ENCODE measurements around the gene CKM. TPM values are rescaled to one million over a fixed set of nuclear protein-coding genes. Genes with fewer than 3 reads are reported as not detected.
"Not testable (repeated sequence)": the region's sequence is repeated elsewhere in the genome, so short reads cannot be mapped to it uniquely, and the experiment has no call there.

CKM gene
- total RNA-seq, 2 donors from 2014 or later, result 2.7 to 3.7 TPM

- Mint-ChIP-seq H3K4me1 (peaks cover 11% of the 10 kb centered on the region), H3K27ac (no peak overlapping the region), H3K36me3 (ENCODE audit: low read depth) (no peaks in the 10 kb centered on the region), H3K27me3 (ENCODE audit: insufficient read depth) (peaks cover 32% of the 10 kb centered on the region), H3K9me3 (no peaks in the 10 kb centered on the region), H3K4me3 (no peak overlapping the region)
- TF ChIP-seq CTCF (conservative IDR thresholded peaks at IDR 0.05), result no peak
- 93 to 97% methylated on average over 4 to 12 of the region's 12 CpGs for WGBS, 2 experiments (ENCODE audit: insufficient coverage in 1 of 2, insufficient read length in 1 of 2)
- Histone ChIP-seq H3K4me1 (ENCODE audit: control insufficient read depth, insufficient read depth, low read length) (peaks cover 9% of the 10 kb centered on the region), H3K36me3 (ENCODE audit: control insufficient read depth, insufficient read depth, low read length) (no peaks in the 10 kb centered on the region), H3K9ac (ENCODE audit: extremely low read depth, low read length, poor library complexity, severe bottlenecking) (no peak overlapping the region), H3K27me3 (ENCODE audit: control insufficient read depth, insufficient read depth, low read length, poor library complexity, severe bottlenecking) (peaks cover 13% of the 10 kb centered on the region), H3K27ac (ENCODE audit: low read depth, low read length) (no peak overlapping the region), H3K9me3 (ENCODE audit: control insufficient read depth, low read length) (no peaks in the 10 kb centered on the region), H3K4me3 (ENCODE audit: low read length) (no peak overlapping the region)
- DNase-seq, result no peak
Observed at GRCh38 chr19:45320997-45321775, 1.5 kb downstream of the CKM start.

GRCh38 chr19:45315304-45315703 is 7.4 kb downstream of the CKM start:
- no peaks in the 10 kb centered on the region for H3K36me3 Mint-ChIP-seq (ENCODE audit: low read depth)
- H3K27ac Mint-ChIP-seq, result no peak overlapping the region
- H3K4me3 Mint-ChIP-seq, result no peak overlapping the region
- Histone ChIP-seq H3K27me3 (ENCODE audit: control insufficient read depth, insufficient read depth, low read length, poor library complexity, severe bottlenecking) (peaks cover 42% of the 10 kb centered on the region), H3K4me1 (ENCODE audit: control insufficient read depth, insufficient read depth, low read length) (no peaks in the 10 kb centered on the region), H3K27ac (ENCODE audit: low read depth, low read length) (no peak overlapping the region), H3K4me3 (ENCODE audit: low read length) (no peak overlapping the region), H3K9ac (ENCODE audit: extremely low read depth, low read length, poor library complexity, severe bottlenecking) (no peak overlapping the region), H3K9me3 (ENCODE audit: control insufficient read depth, low read length) (no peaks in the 10 kb centered on the region), H3K36me3 (ENCODE audit: control insufficient read depth, insufficient read depth, low read length) (no peaks in the 10 kb centered on the region)
- DNase-seq, result no peak
- 84% methylated on average over 14 to 21 of the region's 21 CpGs for WGBS, 2 experiments (ENCODE audit: insufficient coverage in 1 of 2, insufficient read length in 1 of 2)
- no peak for TF ChIP-seq CTCF (conservative IDR thresholded peaks at IDR 0.05)
- H3K27me3 Mint-ChIP-seq (ENCODE audit: insufficient read depth), result peaks cover 51% of the 10 kb centered on the region
- H3K9me3 Mint-ChIP-seq, result no peaks in the 10 kb centered on the region
- no peaks in the 10 kb centered on the region for H3K4me1 Mint-ChIP-seq

- 80 to 82% methylated on average over 7 to 8 of the region's 8 CpGs for WGBS, 2 experiments (ENCODE audit: insufficient coverage in 1 of 2, insufficient read length in 1 of 2)
- Mint-ChIP-seq H3K36me3 (ENCODE audit: low read depth) (no peaks in the 10 kb centered on the region), H3K4me1 (no peaks in the 10 kb centered on the region), H3K9me3 (no peaks in the 10 kb centered on the region), H3K27me3 (ENCODE audit: insufficient read depth) (peaks cover 51% of the 10 kb centered on the region), H3K27ac (no peak overlapping the region), H3K4me3 (no peak overlapping the region)
- Histone ChIP-seq H3K9ac (ENCODE audit: extremely low read depth, low read length, poor library complexity, severe bottlenecking) (no peak overlapping the region), H3K9me3 (ENCODE audit: control insufficient read depth, low read length) (no peaks in the 10 kb centered on the region), H3K27me3 (ENCODE audit: control insufficient read depth, insufficient read depth, low read length, poor library complexity, severe bottlenecking) (peaks cover 42% of the 10 kb centered on the region), H3K4me1 (ENCODE audit: control insufficient read depth, insufficient read depth, low read length) (no peaks in the 10 kb centered on the region), H3K36me3 (ENCODE audit: control insufficient read depth, insufficient read depth, low read length) (no peaks in the 10 kb centered on the region), H3K4me3 (ENCODE audit: low read length) (no peak overlapping the region), H3K27ac (ENCODE audit: low read depth, low read length) (no peak overlapping the region)
- TF ChIP-seq CTCF (conservative IDR thresholded peaks at IDR 0.05), result no peak
- no peak for DNase-seq
Observed at GRCh38 chr19:45314708-45315245, 7.9 kb downstream of the CKM start.

GRCh38 chr19:45312285-45312684 is 10.4 kb downstream of the CKM start:
- not testable (repeated sequence) for H3K36me3 Mint-ChIP-seq (ENCODE audit: low read depth); H3K36me3 ChIP-seq (ENCODE audit: control insufficient read depth, insufficient read depth, low read length); H3K27ac ChIP-seq (ENCODE audit: low read depth, low read length); DNase-seq; H3K9me3 Mint-ChIP-seq; H3K9me3 ChIP-seq (ENCODE audit: control insufficient read depth, low read length); H3K4me1 ChIP-seq (ENCODE audit: control insufficient read depth, insufficient read depth, low read length); H3K9ac ChIP-seq (ENCODE audit: extremely low read depth, low read length, poor library complexity, severe bottlenecking); H3K4me3 Mint-ChIP-seq; H3K4me1 Mint-ChIP-seq; H3K27ac Mint-ChIP-seq; H3K4me3 ChIP-seq (ENCODE audit: low read length)
- 91 to 97% methylated on average over 13 to 14 of the region's 14 CpGs for WGBS, 2 experiments (ENCODE audit: insufficient coverage in 1 of 2, insufficient read length in 1 of 2)
- H3K27me3 Mint-ChIP-seq (ENCODE audit: insufficient read depth), result peaks cover 43% of the 10 kb centered on the region
- H3K27me3 ChIP-seq (ENCODE audit: control insufficient read depth, insufficient read depth, low read length, poor library complexity, severe bottlenecking), result peaks cover 36% of the 10 kb centered on the region
